ENCODE results near the gene COMMD6.

COMMD6 gene

GRCh38 chr13:75537401-75538365 lies at the start of gene COMMD6:
Gene COMMD6 (minus strand): TSS chr13:75537841. CDS start chr13:75537805, 36 bp downstream.
- Mint-ChIP-seq H3K27me3 (no peaks in the 10 kb centered on the region), H3K4me3 (peak within 1 kb of the TSS; percentile 95), H3K4me1 (peaks cover 39% of the 10 kb centered on the region), H3K9me3 (no peaks in the 10 kb centered on the region), H3K27ac (ENCODE audit: low read depth) (peak within 1 kb of the TSS; percentile 91), H3K36me3 (ENCODE audit: insufficient read depth) (peaks cover 8% of the 10 kb centered on the region)
- DNase-seq (ENCODE audit: low spot score in 2 of 2) (peak; percentile 35 to 41), ATAC-seq (replicated peaks; ENCODE audit: extremely low read depth, poor library complexity, severe bottlenecking) (peak; percentile 87)

DNA sequence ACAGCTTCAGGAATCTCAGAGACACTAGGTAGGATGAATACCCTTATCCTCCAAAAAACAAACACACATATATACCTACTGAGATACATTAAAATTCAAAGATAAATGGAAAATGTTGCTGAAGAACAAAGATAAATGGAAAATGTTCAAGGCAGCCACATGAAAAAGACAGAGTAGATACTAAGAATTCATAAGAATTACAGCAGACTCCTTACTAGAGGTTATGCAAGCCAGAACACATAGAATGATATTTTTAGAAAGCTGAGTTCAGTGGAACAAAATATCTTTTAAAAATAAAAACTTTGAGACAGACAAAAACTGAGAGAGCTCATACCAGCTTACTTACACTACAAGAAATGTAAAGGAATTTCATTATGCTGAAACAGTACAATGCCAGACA lies 47.5 kb upstream of the COMMD6 start:
- no peak for DNase-seq (ENCODE audit: low spot score in 2 of 2)
- H3K27me3 Mint-ChIP-seq: no peaks in the 10 kb centered on the region
- H3K4me3 Mint-ChIP-seq: no peak overlapping the region
- no peak for ATAC-seq (replicated peaks; ENCODE audit: extremely low read depth, poor library complexity, severe bottlenecking)
- no peak overlapping the region for H3K27ac Mint-ChIP-seq (ENCODE audit: low read depth)
- H3K9me3 Mint-ChIP-seq: peaks cover 5% of the 10 kb centered on the region
- H3K4me1 Mint-ChIP-seq: no peaks in the 10 kb centered on the region
- peaks cover 10% of the 10 kb centered on the region for H3K36me3 Mint-ChIP-seq (ENCODE audit: insufficient read depth)

DNA sequence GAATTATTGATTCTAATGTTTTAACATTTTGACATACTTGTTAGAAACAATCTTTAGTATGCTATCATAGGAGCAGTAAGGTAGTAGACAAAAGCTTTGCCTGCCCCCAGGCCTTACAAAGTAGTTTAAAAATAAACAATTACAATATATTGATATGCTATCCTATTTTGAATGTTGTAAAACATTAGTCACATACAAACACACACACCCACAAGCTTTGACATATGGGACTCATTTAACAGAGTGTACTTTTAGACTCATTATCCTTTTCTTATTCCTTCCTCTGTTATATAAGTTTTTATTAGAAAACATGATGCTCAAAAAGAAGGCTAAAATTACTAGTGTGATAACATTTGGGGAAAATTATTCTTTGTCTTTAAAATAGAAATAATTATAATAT lies 45.5 kb upstream of the COMMD6 start:
- H3K4me1 Mint-ChIP-seq: no peaks in the 10 kb centered on the region
- DNase-seq (ENCODE audit: low spot score in 2 of 2): no peak
- H3K36me3 Mint-ChIP-seq (ENCODE audit: insufficient read depth): peaks cover 7% of the 10 kb centered on the region
- no peaks in the 10 kb centered on the region for H3K27me3 Mint-ChIP-seq
- no peak for ATAC-seq (replicated peaks; ENCODE audit: extremely low read depth, poor library complexity, severe bottlenecking)
- no peak overlapping the region for H3K27ac Mint-ChIP-seq (ENCODE audit: low read depth)
- H3K9me3 Mint-ChIP-seq: peaks cover 5% of the 10 kb centered on the region
- no peak overlapping the region for H3K4me3 Mint-ChIP-seq

GRCh38 chr13:75581874-75582640 lies 44.4 kb upstream of the COMMD6 start:
- Mint-ChIP-seq H3K9me3 (peaks cover 5% of the 10 kb centered on the region), H3K4me3 (no peak overlapping the region), H3K27ac (ENCODE audit: low read depth) (no peak overlapping the region), H3K27me3 (no peaks in the 10 kb centered on the region), H3K36me3 (ENCODE audit: insufficient read depth) (peaks cover 7% of the 10 kb centered on the region), H3K4me1 (no peaks in the 10 kb centered on the region)
- DNase-seq (ENCODE audit: low spot score in 2 of 2) (no peak), ATAC-seq (replicated peaks; ENCODE audit: extremely low read depth, poor library complexity, severe bottlenecking) (no peak)

DNA sequence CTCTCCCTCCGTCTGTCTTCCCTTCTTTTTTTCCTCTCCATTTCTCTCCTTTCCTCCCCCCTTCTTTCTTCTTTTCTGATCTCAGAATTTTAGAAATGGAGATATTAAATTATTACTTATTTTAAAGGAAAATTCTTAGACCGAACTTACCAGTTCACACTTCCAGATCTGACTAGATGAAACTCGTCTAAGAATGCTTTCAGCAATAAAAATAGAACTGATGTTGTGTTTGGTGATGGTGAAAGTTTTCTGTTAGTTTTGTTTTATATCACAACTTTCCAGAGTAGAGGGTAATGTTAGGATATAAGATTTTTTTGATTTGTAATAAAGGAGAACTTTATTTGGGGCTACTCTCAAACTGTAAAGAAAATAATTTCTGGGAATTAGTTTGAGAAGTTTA lies 41.9 kb upstream of the COMMD6 start:
- H3K9me3 Mint-ChIP-seq: peaks cover 1% of the 10 kb centered on the region
- no peak overlapping the region for H3K27ac Mint-ChIP-seq (ENCODE audit: low read depth)
- no peaks in the 10 kb centered on the region for H3K27me3 Mint-ChIP-seq
- H3K4me3 Mint-ChIP-seq: no peak overlapping the region
- ATAC-seq (replicated peaks; ENCODE audit: extremely low read depth, poor library complexity, severe bottlenecking) (no peak), DNase-seq (ENCODE audit: low spot score in 2 of 2) (no peak)
- H3K4me1 Mint-ChIP-seq: no peaks in the 10 kb centered on the region
- peaks cover 9% of the 10 kb centered on the region for H3K36me3 Mint-ChIP-seq (ENCODE audit: insufficient read depth)

DNA sequence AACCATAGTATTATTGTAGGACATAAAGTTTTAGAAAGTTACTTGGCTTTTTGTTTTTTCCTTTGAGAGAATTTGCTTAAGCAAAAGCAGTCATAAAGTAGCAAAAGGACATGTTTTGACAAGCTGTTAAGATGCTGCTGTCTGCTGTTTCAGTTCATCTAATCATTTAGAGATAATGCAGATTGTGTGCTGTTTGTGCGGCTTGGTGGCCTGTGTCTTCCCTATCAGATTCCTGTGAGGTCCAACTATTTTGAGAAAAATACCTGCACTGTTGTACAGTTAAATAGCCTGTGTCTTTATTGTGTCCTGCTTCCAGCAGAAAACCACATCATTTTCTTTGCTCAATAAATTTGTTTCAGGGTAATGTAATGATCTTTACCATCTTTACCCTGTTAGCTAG lies 31.9 kb upstream of the COMMD6 start:
- ATAC-seq (replicated peaks; ENCODE audit: extremely low read depth, poor library complexity, severe bottlenecking) (no peak), DNase-seq (ENCODE audit: low spot score in 2 of 2) (no peak)
- no peak overlapping the region for H3K4me3 Mint-ChIP-seq
- H3K36me3 Mint-ChIP-seq (ENCODE audit: insufficient read depth): peaks cover 31% of the 10 kb centered on the region
- no peak overlapping the region for H3K27ac Mint-ChIP-seq (ENCODE audit: low read depth)
- no peaks in the 10 kb centered on the region for H3K9me3 Mint-ChIP-seq
- H3K4me1 Mint-ChIP-seq: no peaks in the 10 kb centered on the region
- no peaks in the 10 kb centered on the region for H3K27me3 Mint-ChIP-seq

GRCh38 chr13:75566658-75567057 lies 29.0 kb upstream of the COMMD6 start:
- Mint-ChIP-seq H3K4me3 (no peak overlapping the region), H3K27ac (ENCODE audit: low read depth) (no peak overlapping the region), H3K9me3 (no peaks in the 10 kb centered on the region), H3K4me1 (no peaks in the 10 kb centered on the region), H3K36me3 (ENCODE audit: insufficient read depth) (peaks cover 22% of the 10 kb centered on the region), H3K27me3 (no peaks in the 10 kb centered on the region)
- no peak for ATAC-seq (replicated peaks; ENCODE audit: extremely low read depth, poor library complexity, severe bottlenecking)
- DNase-seq (ENCODE audit: low spot score in 2 of 2): no peak

- DNase-seq (ENCODE audit: low spot score in 2 of 2) (no peak), ATAC-seq (replicated peaks; ENCODE audit: extremely low read depth, poor library complexity, severe bottlenecking) (no peak)
- no peaks in the 10 kb centered on the region for H3K27me3 Mint-ChIP-seq
- H3K27ac Mint-ChIP-seq (ENCODE audit: low read depth): no peak overlapping the region
- no peaks in the 10 kb centered on the region for H3K9me3 Mint-ChIP-seq
- no peak overlapping the region for H3K4me3 Mint-ChIP-seq
- peaks cover 8% of the 10 kb centered on the region for H3K36me3 Mint-ChIP-seq (ENCODE audit: insufficient read depth)
- peaks cover 43% of the 10 kb centered on the region for H3K4me1 Mint-ChIP-seq
These were observed 20.7 kb upstream of the COMMD6 start for GRCh38 chr13:75558145-75558840.

- Mint-ChIP-seq H3K36me3 (ENCODE audit: insufficient read depth) (peaks cover 8% of the 10 kb centered on the region), H3K27me3 (no peaks in the 10 kb centered on the region)
- no peak for ATAC-seq (replicated peaks; ENCODE audit: extremely low read depth, poor library complexity, severe bottlenecking)
These were observed 19.3 kb upstream of the COMMD6 start for GRCh38 chr13:75556961-75557360.

GRCh38 chr13:75555836-75556235 lies 18.2 kb upstream of the COMMD6 start:
- Mint-ChIP-seq H3K4me1 (peaks cover 61% of the 10 kb centered on the region), H3K27ac (ENCODE audit: low read depth) (no peak overlapping the region), H3K27me3 (no peaks in the 10 kb centered on the region), H3K4me3 (no peak overlapping the region), H3K36me3 (ENCODE audit: insufficient read depth) (peaks cover 8% of the 10 kb centered on the region), H3K9me3 (no peaks in the 10 kb centered on the region)
- no peak for ATAC-seq (replicated peaks; ENCODE audit: extremely low read depth, poor library complexity, severe bottlenecking)
- no peak for DNase-seq (ENCODE audit: low spot score in 2 of 2)

More at GRCh38 chr13:75556961-75557360, 19.3 kb upstream of the COMMD6 start:
- Mint-ChIP-seq H3K4me1 (peaks cover 52% of the 10 kb centered on the region), H3K4me3 (no peak overlapping the region), H3K27ac (ENCODE audit: low read depth) (no peak overlapping the region), H3K9me3 (no peaks in the 10 kb centered on the region)
- no peak for DNase-seq (ENCODE audit: low spot score in 2 of 2)

DNA sequence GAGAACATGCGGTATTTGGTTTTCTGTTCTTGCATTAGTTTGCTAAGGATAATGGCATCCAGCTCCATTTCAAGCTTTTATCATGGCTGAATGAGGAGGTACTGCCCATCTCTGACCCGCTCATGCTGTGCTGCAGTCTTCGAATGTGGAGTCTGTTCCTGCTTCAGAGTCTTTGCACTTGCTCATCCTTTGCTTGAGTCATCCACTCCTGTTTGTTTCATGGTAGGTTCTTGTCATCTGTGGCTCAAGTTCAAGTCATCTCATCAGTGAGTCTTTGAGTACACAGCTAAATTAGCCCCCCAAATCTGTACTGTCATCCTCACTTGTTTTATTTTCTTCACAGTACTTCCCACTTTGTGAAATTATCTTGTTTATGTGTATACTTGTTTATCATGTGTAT lies 17.3 kb upstream of the COMMD6 start:
- Mint-ChIP-seq H3K27ac (ENCODE audit: low read depth) (no peak overlapping the region), H3K36me3 (ENCODE audit: insufficient read depth) (peaks cover 7% of the 10 kb centered on the region), H3K4me1 (peaks cover 64% of the 10 kb centered on the region)

GRCh38 chr13:75554464-75554863 lies 16.8 kb upstream of the COMMD6 start:
- Mint-ChIP-seq H3K36me3 (ENCODE audit: insufficient read depth) (peaks cover 11% of the 10 kb centered on the region), H3K9me3 (no peaks in the 10 kb centered on the region), H3K4me3 (no peak overlapping the region), H3K27me3 (no peaks in the 10 kb centered on the region), H3K27ac (ENCODE audit: low read depth) (no peak overlapping the region), H3K4me1 (peaks cover 63% of the 10 kb centered on the region)
- ATAC-seq (replicated peaks; ENCODE audit: extremely low read depth, poor library complexity, severe bottlenecking): no peak
- DNase-seq (ENCODE audit: low spot score in 2 of 2): no peak

More for the DNA sequence above, 17.3 kb upstream of the COMMD6 start:
- Mint-ChIP-seq H3K4me3 (no peak overlapping the region), H3K27me3 (no peaks in the 10 kb centered on the region), H3K9me3 (no peaks in the 10 kb centered on the region)
- DNase-seq (ENCODE audit: low spot score in 2 of 2): no peak
- no peak for ATAC-seq (replicated peaks; ENCODE audit: extremely low read depth, poor library complexity, severe bottlenecking)

Measured in central memory CD8-positive, alpha-beta T cell (primary cell).